SK-N-SH treated with all-trans-retinoic acid at 6 μM for 48 hours (cell line): ENCODE data around the gene RTL10.

Experiments used
- ATAC-seq: fragments of 200-7000 bp; cut with Tn5 transposase; 3 replicates; pipeline ENCODE4 v1.9.1; 2020; ENCODE audit warnings: mild to moderate bottlenecking, moderate library complexity
- ARNTL ChIP-seq: fragments of 450-650 bp; formaldehyde crosslinking; IDR thresholded peaks from 2 replicates; pipeline ENCODE4 v1.5.0; 2020; ENCODE audit warnings: low read depth, mild to moderate bottlenecking, moderate library complexity, borderline replicate concordance
- BACH2 ChIP-seq: fragments of 250-450 bp; sonication (Bioruptor Pico); IDR thresholded peaks from 2 replicates; pipeline ENCODE4 v1.9.0; 2021; ENCODE audit warnings: mild to moderate bottlenecking, borderline replicate concordance
- CREB5 ChIP-seq: fragments of 250-450 bp; sonication (Bioruptor Pico); IDR thresholded peaks from 2 replicates; pipeline ENCODE4 v1.5.1; 2020; ENCODE audit warnings: low read depth, mild to moderate bottlenecking, moderate library complexity
- CSDC2 ChIP-seq: fragments of 250-450 bp; sonication (Bioruptor Pico); IDR thresholded peaks from 2 replicates; pipeline ENCODE4 v1.5.0; 2020; ENCODE audit warnings: mild to moderate bottlenecking, moderate library complexity
- GLIS3 ChIP-seq: fragments of 250-450 bp; sonication (Bioruptor Pico); IDR thresholded peaks from 2 replicates; pipeline ENCODE4 v1.5.0; 2020; ENCODE audit warnings: mild to moderate bottlenecking, moderate library complexity
- ISL1 ChIP-seq: fragments of 250-450 bp; sonication (Bioruptor Pico); IDR thresholded peaks from 2 replicates; pipeline ENCODE4 v2.1.2; 2022; ENCODE audit warnings: mild to moderate bottlenecking, moderate library complexity
- SNAI2 ChIP-seq: fragments of 250-450 bp; sonication (Bioruptor Pico); IDR thresholded peaks from 2 replicates; pipeline ENCODE4 v1.5.0; 2020; ENCODE audit warnings: mild to moderate bottlenecking, moderate library complexity
- TOX ChIP-seq: fragments of 250-450 bp; sonication (Bioruptor Pico); IDR thresholded peaks from 2 replicates; pipeline ENCODE4 v1.8.0; 2021; ENCODE audit warnings: mild to moderate bottlenecking, moderate library complexity, borderline replicate concordance
- ZFP3 ChIP-seq: fragments of 250-450 bp; sonication (Bioruptor Pico); IDR thresholded peaks from 2 replicates; pipeline ENCODE4 v1.5.0; 2020; ENCODE audit warnings: mild to moderate bottlenecking, moderate library complexity
- ZFP30 ChIP-seq: fragments of 450-650 bp; formaldehyde crosslinking; IDR thresholded peaks from 2 replicates; pipeline ENCODE4 v1.5.0; 2022; ENCODE audit warnings: mild to moderate bottlenecking, moderate library complexity
- ZNF565 ChIP-seq: fragments of 450-650 bp; formaldehyde crosslinking; conservative IDR thresholded peaks from 2 replicates; pipeline ENCODE4 v1.5.0; 2020; ENCODE audit warnings: low read depth, mild to moderate bottlenecking, moderate library complexity
- ZNF70 ChIP-seq: fragments of 450-650 bp; formaldehyde crosslinking; IDR thresholded peaks from 2 replicates; pipeline ENCODE4 v1.5.0; 2020; ENCODE audit warnings: mild to moderate bottlenecking, moderate library complexity
- TF ChIP-seq, protein P1 (sequence below): fragments of 250-450 bp; sonication (Bioruptor Pico); IDR thresholded peaks from 2 replicates; pipeline ENCODE4 v1.5.0; 2020; ENCODE audit warnings: mild to moderate bottlenecking, moderate library complexity
- TF ChIP-seq, protein P2 (sequence below): fragments of 250-450 bp; sonication (Bioruptor Pico); IDR thresholded peaks from 2 replicates; pipeline ENCODE4 v1.8.0; 2020; ENCODE audit warnings: mild to moderate bottlenecking, moderate library complexity, borderline replicate concordance
- TF ChIP-seq, protein P3 (sequence below): fragments of 250-450 bp; sonication (Bioruptor Pico); IDR thresholded peaks from 2 replicates; pipeline ENCODE4 v1.5.1; 2021; ENCODE audit warnings: mild to moderate bottlenecking, moderate library complexity

RTL10 gene

DNA sequence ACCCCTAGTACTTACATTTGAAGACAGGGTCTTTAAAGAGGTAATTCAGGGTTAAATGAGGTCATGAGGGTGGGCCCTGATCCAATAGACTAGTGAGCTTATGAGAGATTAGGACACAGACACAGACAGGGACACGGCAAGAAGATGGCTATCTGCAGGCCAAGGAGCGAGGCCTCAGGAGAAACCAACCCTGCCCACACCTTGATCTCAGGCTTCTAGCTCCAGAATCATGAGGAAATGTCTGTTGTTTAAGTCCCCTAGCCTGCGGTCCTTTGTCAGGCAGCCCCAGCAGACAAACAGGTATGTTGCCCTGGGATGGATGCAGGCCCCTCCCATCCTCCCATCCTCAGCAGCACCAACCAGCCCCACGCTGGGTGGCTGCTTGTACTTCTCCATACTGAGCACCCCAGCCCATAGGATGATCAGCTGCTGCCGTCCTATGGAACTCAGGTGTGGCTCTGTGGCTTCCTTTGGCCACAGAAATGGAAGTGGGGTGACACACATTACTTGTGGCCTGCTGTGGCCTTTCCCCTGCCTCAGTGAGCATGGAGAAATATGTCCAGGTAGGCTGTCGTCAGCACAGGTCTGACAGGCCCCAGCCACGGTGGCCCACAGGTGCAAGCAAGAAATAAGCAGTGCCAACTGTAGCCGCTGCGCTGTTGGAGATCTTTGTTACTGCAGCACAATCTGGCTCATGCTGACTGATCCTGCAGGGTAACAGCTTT, 7.9 kb downstream of the RTL10 start (continued):
- no peak for TF ChIP-seq CSDC2 (CRISPR knock-in tag)
- TF ChIP-seq, protein P1, sequence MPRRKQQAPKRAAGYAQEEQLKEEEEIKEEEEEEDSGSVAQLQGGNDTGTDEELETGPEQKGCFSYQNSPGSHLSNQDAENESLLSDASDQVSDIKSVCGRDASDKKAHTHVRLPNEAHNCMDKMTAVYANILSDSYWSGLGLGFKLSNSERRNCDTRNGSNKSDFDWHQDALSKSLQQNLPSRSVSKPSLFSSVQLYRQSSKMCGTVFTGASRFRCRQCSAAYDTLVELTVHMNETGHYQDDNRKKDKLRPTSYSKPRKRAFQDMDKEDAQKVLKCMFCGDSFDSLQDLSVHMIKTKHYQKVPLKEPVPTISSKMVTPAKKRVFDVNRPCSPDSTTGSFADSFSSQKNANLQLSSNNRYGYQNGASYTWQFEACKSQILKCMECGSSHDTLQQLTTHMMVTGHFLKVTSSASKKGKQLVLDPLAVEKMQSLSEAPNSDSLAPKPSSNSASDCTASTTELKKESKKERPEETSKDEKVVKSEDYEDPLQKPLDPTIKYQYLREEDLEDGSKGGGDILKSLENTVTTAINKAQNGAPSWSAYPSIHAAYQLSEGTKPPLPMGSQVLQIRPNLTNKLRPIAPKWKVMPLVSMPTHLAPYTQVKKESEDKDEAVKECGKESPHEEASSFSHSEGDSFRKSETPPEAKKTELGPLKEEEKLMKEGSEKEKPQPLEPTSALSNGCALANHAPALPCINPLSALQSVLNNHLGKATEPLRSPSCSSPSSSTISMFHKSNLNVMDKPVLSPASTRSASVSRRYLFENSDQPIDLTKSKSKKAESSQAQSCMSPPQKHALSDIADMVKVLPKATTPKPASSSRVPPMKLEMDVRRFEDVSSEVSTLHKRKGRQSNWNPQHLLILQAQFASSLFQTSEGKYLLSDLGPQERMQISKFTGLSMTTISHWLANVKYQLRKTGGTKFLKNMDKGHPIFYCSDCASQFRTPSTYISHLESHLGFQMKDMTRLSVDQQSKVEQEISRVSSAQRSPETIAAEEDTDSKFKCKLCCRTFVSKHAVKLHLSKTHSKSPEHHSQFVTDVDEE = no peak

DNA sequence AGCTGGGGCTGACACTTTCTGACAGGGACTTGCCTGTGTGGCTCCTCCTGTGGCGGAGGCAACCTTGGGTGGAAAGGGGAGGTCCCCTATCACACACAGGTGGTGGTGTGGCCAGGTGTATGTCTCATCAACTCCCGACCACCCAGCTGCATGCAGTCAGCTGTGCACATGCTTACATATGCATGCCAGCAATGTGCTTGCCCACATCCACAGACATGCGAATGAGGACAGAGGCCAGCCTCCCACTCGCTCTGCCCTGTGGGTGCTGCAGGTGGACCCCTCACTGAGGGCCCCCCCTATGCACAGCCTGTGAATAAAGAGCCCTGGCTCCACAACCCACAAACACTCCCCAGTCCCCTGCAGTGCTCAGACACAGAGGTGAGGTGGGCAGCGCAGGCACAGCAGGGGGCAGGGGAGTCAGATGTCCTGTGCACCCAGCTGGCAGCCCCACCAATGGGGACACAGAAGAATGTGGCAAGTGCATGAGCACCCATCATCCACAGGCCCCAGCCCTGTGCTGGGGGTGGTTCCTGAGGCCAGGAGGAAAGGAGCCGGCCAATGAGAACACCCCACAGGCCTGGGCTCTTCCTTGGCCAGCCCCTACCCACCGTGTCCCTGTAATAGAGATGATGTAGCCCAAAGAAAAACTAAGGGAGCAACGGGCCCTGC, 9.5 kb downstream of the RTL10 start:
- TF ChIP-seq CSDC2 (CRISPR knock-in tag) (no peak), ZNF70 (no peak), ZFP3 (CRISPR knock-in tag) (no peak), TOX (CRISPR knock-in tag) (no peak), CREB5 (CRISPR knock-in tag) (no peak), ARNTL (CRISPR knock-in tag) (no peak), BACH2 (CRISPR knock-in tag) (no peak), GLIS3 (CRISPR knock-in tag) (no peak), ISL1 (no peak)
- TF ChIP-seq, protein P2, sequence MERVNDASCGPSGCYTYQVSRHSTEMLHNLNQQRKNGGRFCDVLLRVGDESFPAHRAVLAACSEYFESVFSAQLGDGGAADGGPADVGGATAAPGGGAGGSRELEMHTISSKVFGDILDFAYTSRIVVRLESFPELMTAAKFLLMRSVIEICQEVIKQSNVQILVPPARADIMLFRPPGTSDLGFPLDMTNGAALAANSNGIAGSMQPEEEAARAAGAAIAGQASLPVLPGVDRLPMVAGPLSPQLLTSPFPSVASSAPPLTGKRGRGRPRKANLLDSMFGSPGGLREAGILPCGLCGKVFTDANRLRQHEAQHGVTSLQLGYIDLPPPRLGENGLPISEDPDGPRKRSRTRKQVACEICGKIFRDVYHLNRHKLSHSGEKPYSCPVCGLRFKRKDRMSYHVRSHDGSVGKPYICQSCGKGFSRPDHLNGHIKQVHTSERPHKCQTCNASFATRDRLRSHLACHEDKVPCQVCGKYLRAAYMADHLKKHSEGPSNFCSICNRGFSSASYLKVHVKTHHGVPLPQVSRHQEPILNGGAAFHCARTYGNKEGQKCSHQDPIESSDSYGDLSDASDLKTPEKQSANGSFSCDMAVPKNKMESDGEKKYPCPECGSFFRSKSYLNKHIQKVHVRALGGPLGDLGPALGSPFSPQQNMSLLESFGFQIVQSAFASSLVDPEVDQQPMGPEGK (CRISPR knock-in tag) = no peak
- peak; percentile 5 for ATAC-seq

DNA sequence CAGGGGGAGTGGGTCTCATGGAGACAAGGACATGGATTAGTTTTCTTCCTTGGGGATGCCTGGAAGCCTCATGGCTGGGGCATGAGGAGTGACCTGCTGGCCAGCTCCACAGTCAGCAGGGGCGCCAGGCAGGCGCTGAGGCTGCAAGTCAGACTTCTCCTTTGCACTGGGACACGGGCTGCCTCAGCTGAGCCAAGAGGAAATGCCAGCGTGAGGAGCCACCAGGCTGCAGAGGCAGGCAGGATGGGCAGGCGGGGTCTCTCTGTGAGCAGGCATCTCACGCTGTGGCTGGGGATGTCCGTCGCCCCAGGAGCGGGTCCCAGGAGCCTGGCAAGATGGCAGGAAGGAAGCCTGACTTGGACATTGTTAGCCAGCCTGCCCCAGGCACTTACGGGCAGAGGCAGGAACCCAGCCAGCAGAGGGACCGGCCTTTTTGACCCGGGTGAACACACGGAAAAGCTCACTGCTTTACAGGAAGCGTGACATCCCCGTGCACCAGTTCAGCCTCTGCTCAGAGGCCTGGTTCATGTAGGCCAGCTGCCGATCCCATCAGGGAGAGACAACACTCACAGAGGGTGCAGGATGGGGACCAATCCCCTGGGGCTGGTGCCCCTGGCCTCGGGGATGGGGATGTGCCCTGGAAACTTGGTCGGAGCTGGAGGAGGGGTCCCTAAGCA, 10.2 kb downstream of the RTL10 start:
- TF ChIP-seq, protein P1 = no peak
- no peak for TF ChIP-seq ISL1
- TF ChIP-seq CSDC2 (CRISPR knock-in tag) = no peak
- no peak for TF ChIP-seq ZNF565 (CRISPR knock-in tag)
- TF ChIP-seq ARNTL (CRISPR knock-in tag) = no peak
- ATAC-seq = peak; percentile 90

- no peak for TF ChIP-seq BACH2 (CRISPR knock-in tag)
- TF ChIP-seq SNAI2 (CRISPR knock-in tag) = no peak
- TF ChIP-seq CSDC2 (CRISPR knock-in tag) = no peak
- TF ChIP-seq ZFP30 (CRISPR knock-in tag) = no peak
- TF ChIP-seq CREB5 (CRISPR knock-in tag) = no peak
- TF ChIP-seq, protein P2 (CRISPR knock-in tag) = no peak
- TF ChIP-seq, protein P3, sequence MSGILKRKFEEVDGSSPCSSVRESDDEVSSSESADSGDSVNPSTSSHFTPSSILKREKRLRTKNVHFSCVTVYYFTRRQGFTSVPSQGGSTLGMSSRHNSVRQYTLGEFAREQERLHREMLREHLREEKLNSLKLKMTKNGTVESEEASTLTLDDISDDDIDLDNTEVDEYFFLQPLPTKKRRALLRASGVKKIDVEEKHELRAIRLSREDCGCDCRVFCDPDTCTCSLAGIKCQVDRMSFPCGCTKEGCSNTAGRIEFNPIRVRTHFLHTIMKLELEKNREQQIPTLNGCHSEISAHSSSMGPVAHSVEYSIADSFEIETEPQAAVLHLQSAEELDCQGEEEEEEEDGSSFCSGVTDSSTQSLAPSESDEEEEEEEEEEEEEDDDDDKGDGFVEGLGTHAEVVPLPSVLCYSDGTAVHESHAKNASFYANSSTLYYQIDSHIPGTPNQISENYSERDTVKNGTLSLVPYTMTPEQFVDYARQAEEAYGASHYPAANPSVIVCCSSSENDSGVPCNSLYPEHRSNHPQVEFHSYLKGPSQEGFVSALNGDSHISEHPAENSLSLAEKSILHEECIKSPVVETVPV (CRISPR knock-in tag) = no peak
- ATAC-seq = peak; percentile 4
These were observed 10.8 kb downstream of the RTL10 start for GRCh38 chr22:19843857-19844376.
